Thoracic aorta (tissue), 2 donors: Measurements from ENCODE around the gene ARID3A. TPM values are rescaled to one million over a fixed set of nuclear protein-coding genes. Genes with fewer than 3 reads are reported as not detected.
A peak's percentile ranks its signal among the peaks of the same experiment; 100 is the strongest.

ENCODE experiments used
- ATAC-seq: fragments of 150-250 bp; one replicate; pipeline ENCODE4 v1.8.0; 2017; ENCODE audit warnings: low read depth; ENCODE audit not compliant: insufficient number of reproducible peaks, low FRiP score
- DNase-seq: peaks from one replicate; pipeline ENCODE4 v3.0.0-alpha.2; 2020; ENCODE audit warnings: low spot score
- H3K27ac ChIP-seq, 2 donors: fragments of 200-600 bp; sonication (generic); 1 replicate in 1 of 2; 2 replicates in 1 of 2; pipeline ENCODE4 v1.5.1; 2016; ENCODE audit warnings: mild to moderate bottlenecking in 2 of 2, moderate library complexity in 2 of 2
- H3K27me3 ChIP-seq: fragments of 200-600 bp; sonication (generic); replicated peaks from 2 replicates; pipeline ENCODE4 v1.6.0; 2016; ENCODE audit warnings: mild to moderate bottlenecking; ENCODE audit not compliant: insufficient read depth
- H3K36me3 ChIP-seq: fragments of 200-600 bp; sonication (generic); one replicate; pipeline ENCODE4 v1.5.1; 2016
- H3K4me1 ChIP-seq, 2 donors: fragments of 200-600 bp; sonication (generic); 1 replicate in 1 of 2; 2 replicates in 1 of 2; pipeline versions ENCODE4 v1.5.1 to v1.6.0; 2016; ENCODE audit warnings: low read depth in 2 of 2, mild to moderate bottlenecking in 1 of 2; ENCODE audit not compliant: control insufficient read depth in 1 of 2
- H3K4me3 ChIP-seq: fragments of 200-600 bp; sonication (generic); 2 replicates; pipeline ENCODE4 v1.5.1; 2016; ENCODE audit warnings: mild to moderate bottlenecking
- H3K9me3 ChIP-seq: fragments of 200-600 bp; sonication (generic); 2 replicates; pipeline ENCODE4 v1.5.1; 2016
- total RNA-seq, 2 donors: library from RNA; depleted of rRNA; stranded (reverse); fragments of >200 nt; gene quantifications; one replicate each; pipeline versions ENCODE4 v1.1.0 to v1.2.3, GENCODE V29; 2016
- TF ChIP-seq, protein P1 (sequence below): fragments of 200-600 bp; sonication (generic); IDR thresholded peaks from one replicate; pipeline ENCODE4 v1.5.1; 2019; ENCODE audit warnings: antibody characterized with exemption

Gene ARID3A
- total RNA-seq, 2 donors from 2014 or later, result 3.3 to 11.2 TPM

DNA sequence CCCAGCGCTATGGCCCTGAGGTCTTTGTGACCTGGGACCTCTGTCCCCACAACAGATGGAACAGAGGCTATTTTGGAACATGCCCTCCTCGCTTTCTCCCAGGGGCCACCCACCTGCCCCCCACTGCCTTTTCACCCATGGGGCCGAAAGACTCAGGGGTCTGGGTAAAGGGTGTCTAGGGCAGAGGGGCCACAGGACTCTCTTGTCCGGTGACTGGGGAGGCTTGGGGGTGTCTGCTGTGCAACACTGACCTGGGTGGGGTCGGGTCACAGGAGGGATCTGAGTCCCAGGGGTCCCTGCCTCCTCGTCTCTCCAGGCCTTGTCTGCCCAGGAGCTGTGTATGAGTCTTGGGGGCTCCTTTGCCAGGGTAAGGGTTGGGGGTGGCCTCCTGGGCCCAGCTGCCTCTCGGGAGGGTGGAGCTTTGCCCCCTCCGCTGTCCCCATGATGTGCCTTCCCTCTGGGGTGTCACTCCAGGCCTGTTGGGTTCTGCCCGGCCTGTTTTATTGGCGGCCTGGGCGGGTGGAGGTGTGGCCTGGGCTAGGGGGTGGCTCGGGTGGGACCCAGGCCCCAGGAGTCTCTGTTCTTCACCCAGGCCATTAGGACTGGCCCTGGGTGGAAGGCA is 2.1 kb downstream of the ARID3A start:
- TF ChIP-seq, protein P1, sequence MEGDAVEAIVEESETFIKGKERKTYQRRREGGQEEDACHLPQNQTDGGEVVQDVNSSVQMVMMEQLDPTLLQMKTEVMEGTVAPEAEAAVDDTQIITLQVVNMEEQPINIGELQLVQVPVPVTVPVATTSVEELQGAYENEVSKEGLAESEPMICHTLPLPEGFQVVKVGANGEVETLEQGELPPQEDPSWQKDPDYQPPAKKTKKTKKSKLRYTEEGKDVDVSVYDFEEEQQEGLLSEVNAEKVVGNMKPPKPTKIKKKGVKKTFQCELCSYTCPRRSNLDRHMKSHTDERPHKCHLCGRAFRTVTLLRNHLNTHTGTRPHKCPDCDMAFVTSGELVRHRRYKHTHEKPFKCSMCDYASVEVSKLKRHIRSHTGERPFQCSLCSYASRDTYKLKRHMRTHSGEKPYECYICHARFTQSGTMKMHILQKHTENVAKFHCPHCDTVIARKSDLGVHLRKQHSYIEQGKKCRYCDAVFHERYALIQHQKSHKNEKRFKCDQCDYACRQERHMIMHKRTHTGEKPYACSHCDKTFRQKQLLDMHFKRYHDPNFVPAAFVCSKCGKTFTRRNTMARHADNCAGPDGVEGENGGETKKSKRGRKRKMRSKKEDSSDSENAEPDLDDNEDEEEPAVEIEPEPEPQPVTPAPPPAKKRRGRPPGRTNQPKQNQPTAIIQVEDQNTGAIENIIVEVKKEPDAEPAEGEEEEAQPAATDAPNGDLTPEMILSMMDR, result no peak
- Histone ChIP-seq H3K4me3 (peak overlapping the region; percentile 79), H3K36me3 (no peaks in the 10 kb centered on the region), H3K9me3 (no peaks in the 10 kb centered on the region), H3K4me1 (peaks cover 17 to 35% of the 10 kb centered on the region in 2 donors), H3K27ac (no peak overlapping the region), H3K27me3 (no peaks in the 10 kb centered on the region)
- no peak for ATAC-seq
- no peak for DNase-seq

DNA sequence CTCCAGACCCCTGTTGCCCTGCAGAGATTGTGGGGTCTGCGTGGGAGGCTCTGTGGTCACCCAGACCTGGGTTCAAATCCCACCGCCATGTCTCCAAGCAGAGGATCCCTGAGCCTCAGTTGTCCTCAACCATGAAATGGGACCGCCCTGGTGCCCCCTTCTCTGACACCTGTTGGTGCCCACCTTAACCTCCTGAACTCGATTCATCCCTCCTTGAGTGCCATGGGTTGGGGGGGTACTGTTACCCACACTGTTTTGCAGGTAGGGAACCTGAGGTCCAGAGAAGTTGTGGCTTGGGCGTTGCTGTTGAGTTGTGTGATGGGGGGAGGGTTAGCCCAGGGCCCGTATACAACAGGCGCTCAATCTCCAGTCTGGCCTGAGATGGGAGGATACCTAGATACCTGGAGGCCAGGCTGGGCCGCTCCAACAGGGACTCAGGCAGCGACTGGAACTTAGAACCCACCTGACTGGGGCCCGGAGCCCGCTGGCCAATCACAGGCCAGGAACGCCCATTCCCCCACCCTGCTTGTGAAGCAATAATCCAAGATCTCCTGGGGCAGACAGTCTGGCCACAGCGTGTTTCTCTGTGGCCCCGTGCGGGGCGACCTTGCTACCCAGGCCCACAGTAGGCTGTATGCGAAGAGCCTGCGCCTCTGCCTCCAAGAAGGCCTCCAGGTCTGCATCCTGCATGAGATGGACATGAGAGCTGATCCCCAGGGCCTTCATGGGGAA is 2.8 kb downstream of the ARID3A start:
- Histone ChIP-seq H3K9me3 (no peaks in the 10 kb centered on the region), H3K4me3 (no peak overlapping the region), H3K36me3 (no peaks in the 10 kb centered on the region), H3K27me3 (no peaks in the 10 kb centered on the region), H3K4me1 (peaks cover 22 to 42% of the 10 kb centered on the region in 2 donors), H3K27ac (no peak overlapping the region)
- ATAC-seq, result no peak
- no peak for DNase-seq
- TF ChIP-seq, protein P1, result no peak

DNA sequence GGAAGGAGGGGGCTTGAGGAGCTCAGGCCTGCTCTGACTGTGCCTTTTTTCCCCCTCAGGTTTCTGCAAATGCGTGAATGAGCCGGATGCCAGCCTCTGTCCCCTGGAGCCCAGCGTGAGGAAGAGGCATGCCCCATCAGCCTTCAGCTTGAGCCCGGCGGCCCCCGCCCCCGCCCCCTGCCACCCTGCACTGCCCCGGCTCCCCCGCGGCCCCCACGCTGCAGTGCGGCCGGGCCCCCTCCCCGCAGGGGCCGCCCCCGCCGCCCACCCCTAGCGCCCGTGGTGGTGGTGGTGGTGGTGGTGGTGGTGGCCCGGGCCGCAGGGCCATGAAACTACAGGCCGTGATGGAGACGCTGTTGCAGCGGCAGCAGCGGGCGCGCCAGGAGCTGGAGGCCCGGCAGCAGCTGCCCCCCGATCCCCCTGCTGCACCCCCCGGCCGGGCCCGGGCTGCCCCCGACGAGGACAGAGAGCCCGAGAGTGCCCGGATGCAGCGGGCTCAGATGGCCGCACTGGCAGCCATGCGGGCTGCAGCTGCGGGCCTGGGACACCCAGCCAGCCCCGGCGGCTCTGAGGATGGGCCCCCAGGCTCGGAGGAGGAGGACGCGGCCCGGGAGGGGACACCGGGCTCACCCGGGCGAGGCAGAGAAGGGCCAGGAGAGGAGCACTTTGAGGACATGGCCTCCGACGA is 3.5 kb downstream of the ARID3A start:
- H3K27ac ChIP-seq, result no peak overlapping the region
- H3K4me3 ChIP-seq, result no peak overlapping the region
- no peak for ATAC-seq
- H3K9me3 ChIP-seq, result no peaks in the 10 kb centered on the region
- no peaks in the 10 kb centered on the region for H3K36me3 ChIP-seq
- DNase-seq, result no peak
- TF ChIP-seq, protein P1, result no peak
- no peaks in the 10 kb centered on the region for H3K27me3 ChIP-seq
- peaks cover 29 to 45% of the 10 kb centered on the region in 2 donors for H3K4me1 ChIP-seq

DNA sequence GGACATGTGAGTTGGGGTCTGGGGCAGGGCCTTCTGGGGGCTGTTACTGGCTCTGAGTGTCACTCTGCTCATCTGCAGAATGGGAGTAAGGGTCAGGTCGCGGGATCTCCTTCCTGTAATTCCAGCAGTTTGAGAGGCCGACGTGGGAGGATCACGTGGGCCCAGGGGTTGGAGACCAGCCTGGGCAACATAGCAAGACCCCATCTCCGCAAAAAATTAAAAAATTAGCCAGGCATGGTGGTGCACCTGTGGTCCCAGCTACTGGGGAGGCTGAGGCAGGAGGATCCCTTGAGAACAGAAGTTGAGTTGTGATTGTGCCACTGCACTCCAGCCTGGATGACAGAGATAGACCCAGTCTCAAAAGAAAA is 4.0 kb downstream of the ARID3A start:
- Histone ChIP-seq H3K4me1 (peaks cover 27 to 45% of the 10 kb centered on the region in 2 donors), H3K9me3 (no peaks in the 10 kb centered on the region), H3K36me3 (no peaks in the 10 kb centered on the region), H3K27me3 (no peaks in the 10 kb centered on the region), H3K4me3 (no peak overlapping the region), H3K27ac (no peak overlapping the region)
- TF ChIP-seq, protein P1, result no peak
- DNase-seq, result no peak
- no peak for ATAC-seq
